SH-SY5Y (cell line): ENCODE data around the gene CYLD.

ENCODE experiments used
- GATA2 ChIP-seq: IDR thresholded peaks from 2 replicates; pipeline ENCODE4 v1.6.1; 2011; ENCODE audit warnings: mild to moderate bottlenecking, low read depth, low read length
- GATA3 ChIP-seq: IDR thresholded peaks from 2 replicates; pipeline ENCODE4 v1.6.1; 2011; ENCODE audit warnings: low read depth, mild to moderate bottlenecking, low read length, moderate library complexity

DNA sequence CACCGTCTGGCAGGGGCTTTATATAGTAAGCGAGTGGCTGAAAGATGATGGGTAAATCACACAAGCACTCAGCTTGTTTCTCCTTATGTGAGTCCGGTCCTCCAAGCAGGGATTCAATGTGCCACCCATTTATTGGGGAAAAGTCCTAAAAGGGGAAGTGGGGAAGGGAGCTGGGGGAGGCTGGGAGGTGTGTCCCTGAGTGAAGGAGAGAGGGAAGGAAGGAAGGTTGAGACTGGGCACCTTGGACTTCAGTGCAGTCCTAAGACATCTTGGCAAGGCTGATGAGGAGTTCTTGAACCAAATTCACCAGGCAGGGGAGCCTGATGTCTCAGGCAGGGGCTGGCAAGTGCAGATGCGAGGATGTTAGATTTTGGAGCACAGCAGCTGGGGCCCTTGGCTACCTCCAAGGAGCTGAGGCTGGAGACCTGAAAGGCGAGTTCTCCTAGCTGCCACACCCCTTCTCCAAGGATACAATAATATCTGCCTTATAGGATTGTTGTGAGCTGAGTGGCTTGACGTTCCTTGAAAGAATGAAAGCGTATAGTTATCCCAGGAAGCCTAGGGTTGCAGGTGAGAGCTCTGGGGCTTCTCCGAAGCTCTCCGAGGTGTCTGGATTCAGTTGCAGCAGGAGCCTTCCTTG is 23.0 kb upstream of the CYLD start:
- TF ChIP-seq GATA2 = no peak
- no peak for TF ChIP-seq GATA3
